Measurements from ENCODE around the gene EEF1G. TPM values are rescaled to one million over a fixed set of nuclear protein-coding genes. Genes with fewer than 3 reads are reported as not detected.

EEF1G gene
- total and polyA plus RNA-seq, 2 of the 13 experiments (the other 11 are each of a cell fraction or from before 2014, with no cell fraction given) = 1,787 to 2,144 TPM

DNA sequence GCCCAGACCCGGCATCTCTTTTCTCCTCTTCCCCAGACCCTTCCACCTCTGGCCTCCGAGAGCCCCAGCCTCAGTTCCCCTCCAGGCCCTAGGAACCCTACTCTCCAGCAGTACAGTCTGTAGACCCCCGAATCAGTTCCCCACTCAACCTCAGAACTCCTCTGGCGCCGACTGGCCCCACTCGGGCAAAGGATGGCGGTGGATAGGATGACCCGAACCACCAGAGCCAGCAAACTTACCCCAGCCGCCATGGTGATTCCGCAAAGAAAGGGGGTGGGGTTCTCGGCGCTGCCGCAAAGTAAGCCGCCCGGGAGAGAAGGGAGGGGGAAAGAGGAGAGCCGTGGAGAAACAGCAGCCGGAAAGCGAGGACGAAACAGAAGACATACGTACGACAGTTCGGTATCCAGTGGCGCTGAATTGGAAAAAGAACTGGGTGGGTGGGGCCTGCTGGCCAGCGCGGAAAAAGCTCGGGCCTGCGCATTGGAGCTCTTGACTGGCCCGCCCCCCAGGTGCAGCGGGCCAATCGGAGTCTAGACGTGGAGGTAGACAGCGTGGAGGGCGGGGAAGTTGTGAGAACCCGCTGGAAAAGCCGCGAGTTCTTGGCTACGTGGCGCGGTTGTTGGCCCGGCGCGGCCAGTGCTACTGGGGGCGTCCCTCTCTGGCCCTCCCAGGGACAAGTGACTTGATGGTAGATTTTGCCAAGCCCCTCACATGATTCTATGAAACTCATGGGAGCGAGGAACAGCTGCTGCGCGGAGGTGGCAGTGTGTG lies at the start of gene EEF1G (continued):
- TF ChIP-seq, protein P1, sequence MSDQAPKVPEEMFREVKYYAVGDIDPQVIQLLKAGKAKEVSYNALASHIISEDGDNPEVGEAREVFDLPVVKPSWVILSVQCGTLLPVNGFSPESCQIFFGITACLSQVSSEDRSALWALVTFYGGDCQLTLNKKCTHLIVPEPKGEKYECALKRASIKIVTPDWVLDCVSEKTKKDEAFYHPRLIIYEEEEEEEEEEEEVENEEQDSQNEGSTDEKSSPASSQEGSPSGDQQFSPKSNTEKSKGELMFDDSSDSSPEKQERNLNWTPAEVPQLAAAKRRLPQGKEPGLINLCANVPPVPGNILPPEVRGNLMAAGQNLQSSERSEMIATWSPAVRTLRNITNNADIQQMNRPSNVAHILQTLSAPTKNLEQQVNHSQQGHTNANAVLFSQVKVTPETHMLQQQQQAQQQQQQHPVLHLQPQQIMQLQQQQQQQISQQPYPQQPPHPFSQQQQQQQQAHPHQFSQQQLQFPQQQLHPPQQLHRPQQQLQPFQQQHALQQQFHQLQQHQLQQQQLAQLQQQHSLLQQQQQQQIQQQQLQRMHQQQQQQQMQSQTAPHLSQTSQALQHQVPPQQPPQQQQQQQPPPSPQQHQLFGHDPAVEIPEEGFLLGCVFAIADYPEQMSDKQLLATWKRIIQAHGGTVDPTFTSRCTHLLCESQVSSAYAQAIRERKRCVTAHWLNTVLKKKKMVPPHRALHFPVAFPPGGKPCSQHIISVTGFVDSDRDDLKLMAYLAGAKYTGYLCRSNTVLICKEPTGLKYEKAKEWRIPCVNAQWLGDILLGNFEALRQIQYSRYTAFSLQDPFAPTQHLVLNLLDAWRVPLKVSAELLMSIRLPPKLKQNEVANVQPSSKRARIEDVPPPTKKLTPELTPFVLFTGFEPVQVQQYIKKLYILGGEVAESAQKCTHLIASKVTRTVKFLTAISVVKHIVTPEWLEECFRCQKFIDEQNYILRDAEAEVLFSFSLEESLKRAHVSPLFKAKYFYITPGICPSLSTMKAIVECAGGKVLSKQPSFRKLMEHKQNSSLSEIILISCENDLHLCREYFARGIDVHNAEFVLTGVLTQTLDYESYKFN (CRISPR knock-in tag; conservative IDR thresholded peaks at IDR 0.05) = peak; percentile 61
- TF ChIP-seq, protein P2, sequence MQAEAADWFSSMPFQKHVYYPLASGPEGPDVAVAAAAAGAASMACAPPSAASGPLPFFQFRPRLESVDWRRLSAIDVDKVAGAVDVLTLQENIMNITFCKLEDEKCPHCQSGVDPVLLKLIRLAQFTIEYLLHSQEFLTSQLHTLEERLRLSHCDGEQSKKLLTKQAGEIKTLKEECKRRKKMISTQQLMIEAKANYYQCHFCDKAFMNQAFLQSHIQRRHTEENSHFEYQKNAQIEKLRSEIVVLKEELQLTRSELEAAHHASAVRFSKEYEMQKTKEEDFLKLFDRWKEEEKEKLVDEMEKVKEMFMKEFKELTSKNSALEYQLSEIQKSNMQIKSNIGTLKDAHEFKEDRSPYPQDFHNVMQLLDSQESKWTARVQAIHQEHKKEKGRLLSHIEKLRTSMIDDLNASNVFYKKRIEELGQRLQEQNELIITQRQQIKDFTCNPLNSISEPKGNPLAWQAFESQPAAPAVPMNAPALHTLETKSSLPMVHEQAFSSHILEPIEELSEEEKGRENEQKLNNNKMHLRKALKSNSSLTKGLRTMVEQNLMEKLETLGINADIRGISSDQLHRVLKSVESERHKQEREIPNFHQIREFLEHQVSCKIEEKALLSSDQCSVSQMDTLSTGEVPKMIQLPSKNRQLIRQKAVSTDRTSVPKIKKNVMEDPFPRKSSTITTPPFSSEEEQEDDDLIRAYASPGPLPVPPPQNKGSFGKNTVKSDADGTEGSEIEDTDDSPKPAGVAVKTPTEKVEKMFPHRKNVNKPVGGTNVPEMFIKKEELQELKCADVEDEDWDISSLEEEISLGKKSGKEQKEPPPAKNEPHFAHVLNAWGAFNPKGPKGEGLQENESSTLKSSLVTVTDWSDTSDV (CRISPR knock-in tag; IDR thresholded peaks at IDR 0.05) = peak; percentile 72; the same call in 1 of the 2 replicates
- peak; percentile 89 to 91 for TF ChIP-seq POLR2A (IDR thresholded peaks at IDR 0.05; ENCODE audit: insufficient read depth in 1 of 2, low read depth in 2 of 2, low read length in 2 of 2)
- 0 out of 2 replicates have a peak, but pooled peaks have one; percentile 30 for TF ChIP-seq MXD4 (CRISPR knock-in tag; IDR thresholded peaks at IDR 0.05)
- TF ChIP-seq ZFP36L1 (CRISPR knock-in tag; IDR thresholded peaks at IDR 0.05) = 0 out of 2 replicates have a peak, but pooled peaks have one; percentile 25
- peak; percentile 16; the same call in 1 of the 2 replicates for TF ChIP-seq ZNF331 (CRISPR knock-in tag; IDR thresholded peaks at IDR 0.05)
- no peak for TF ChIP-seq STAG1 (CRISPR knock-in tag; IDR thresholded peaks at IDR 0.05)
- no peak for TF ChIP-seq ZNF737 (CRISPR knock-in tag; IDR thresholded peaks at IDR 0.05; ENCODE audit: borderline replicate concordance)
- TF ChIP-seq ZNF501 (CRISPR knock-in tag; IDR thresholded peaks at IDR 0.05) = peak; percentile 88; the same call in 1 of the 2 replicates
- TF ChIP-seq, protein P3, sequence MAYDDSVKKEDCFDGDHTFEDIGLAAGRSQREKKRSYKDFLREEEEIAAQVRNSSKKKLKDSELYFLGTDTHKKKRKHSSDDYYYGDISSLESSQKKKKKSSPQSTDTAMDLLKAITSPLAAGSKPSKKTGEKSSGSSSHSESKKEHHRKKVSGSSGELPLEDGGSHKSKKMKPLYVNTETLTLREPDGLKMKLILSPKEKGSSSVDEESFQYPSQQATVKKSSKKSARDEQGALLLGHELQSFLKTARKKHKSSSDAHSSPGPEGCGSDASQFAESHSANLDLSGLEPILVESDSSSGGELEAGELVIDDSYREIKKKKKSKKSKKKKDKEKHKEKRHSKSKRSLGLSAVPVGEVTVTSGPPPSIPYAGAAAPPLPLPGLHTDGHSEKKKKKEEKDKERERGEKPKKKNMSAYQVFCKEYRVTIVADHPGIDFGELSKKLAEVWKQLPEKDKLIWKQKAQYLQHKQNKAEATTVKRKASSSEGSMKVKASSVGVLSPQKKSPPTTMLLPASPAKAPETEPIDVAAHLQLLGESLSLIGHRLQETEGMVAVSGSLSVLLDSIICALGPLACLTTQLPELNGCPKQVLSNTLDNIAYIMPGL (CRISPR knock-in tag; IDR thresholded peaks at IDR 0.05; ENCODE audit: borderline replicate concordance in 1 of 2, low read depth in 1 of 2) = peak in 1 of 2 experiments; percentile 71; a peak in 1 of 4 replicates
- peak; percentile 43; the same call in 1 of the 2 replicates for TF ChIP-seq ZNF335 (CRISPR knock-in tag; IDR thresholded peaks at IDR 0.05)
- no peak for TF ChIP-seq ZNF121 (CRISPR knock-in tag; IDR thresholded peaks at IDR 0.05)
- TF ChIP-seq GABPA (IDR thresholded peaks at IDR 0.05; ENCODE audit: low read depth, low read length) = no peak
- peak; percentile 64 for TF ChIP-seq GABPA (CRISPR knock-in tag; IDR thresholded peaks at IDR 0.05; ENCODE audit: low read depth)
- TF ChIP-seq ZNF264 (CRISPR knock-in tag; IDR thresholded peaks at IDR 0.05) = no peak; the same call in none of the 2 replicates
- TF ChIP-seq ZNF160 (CRISPR knock-in tag; IDR thresholded peaks at IDR 0.05) = peak; percentile 9; the same call in 1 of the 2 replicates

All from HepG2 (cell line).